Smooth muscle cell (in vitro differentiated cells): ENCODE measurements around the gene EPB41L2. TPM values are rescaled to one million over a fixed set of nuclear protein-coding genes. Genes with fewer than 3 reads are reported as not detected.

ENCODE experiments used
- DNase-seq: peaks from one replicate; lab custom pipeline; 2025; ENCODE audit not compliant: unreplicated experiment; lab: John Stamatoyannopoulos, UW
- H2AFZ ChIP-seq: fragments of 200-600 bp; sonication (generic); 2 replicates; pipeline ENCODE4 v1.6.0; 2016; ENCODE audit warnings: antibody characterized with exemption, low read depth, mild to moderate bottlenecking
- H3F3A ChIP-seq: fragments of 200-600 bp; sonication (generic); 2 replicates; pipeline ENCODE4 v1.6.0; 2017; ENCODE audit warnings: antibody characterized with exemption, low read depth
- H3K27ac ChIP-seq: fragments of 200-600 bp; sonication (generic); 2 replicates; pipeline ENCODE4 v1.5.1; 2016; ENCODE audit warnings: low read depth, mild to moderate bottlenecking
- H3K27me3 ChIP-seq: fragments of 200-600 bp; sonication (generic); 2 replicates; pipeline ENCODE4 v1.6.1; 2016; ENCODE audit warnings: low read depth, mild to moderate bottlenecking
- H3K36me3 ChIP-seq: fragments of 200-600 bp; sonication (generic); 2 replicates; pipeline ENCODE4 v1.5.1; 2016; ENCODE audit warnings: low read depth
- H3K4me1 ChIP-seq: fragments of 200-600 bp; sonication (generic); 2 replicates; pipeline ENCODE4 v1.5.1; 2016; ENCODE audit warnings: low read depth
- H3K4me2 ChIP-seq: fragments of 200-600 bp; sonication (generic); 2 replicates; pipeline ENCODE4 v1.6.0; 2016; ENCODE audit warnings: mild to moderate bottlenecking
- H3K4me3 ChIP-seq: fragments of 200-600 bp; sonication (generic); 2 replicates; pipeline ENCODE4 v1.5.1; 2016; ENCODE audit warnings: mild to moderate bottlenecking
- H3K79me2 ChIP-seq: fragments of 200-600 bp; sonication (generic); 2 replicates; pipeline ENCODE4 v1.6.0; 2016; ENCODE audit warnings: low read depth, mild to moderate bottlenecking
- H3K9ac ChIP-seq: fragments of 200-600 bp; sonication (generic); 2 replicates; pipeline ENCODE4 v1.6.0; 2016; ENCODE audit warnings: low read depth
- H3K9me3 ChIP-seq: fragments of 200-600 bp; sonication (generic); replicated peaks from 2 replicates; pipeline ENCODE4 v1.5.1; 2016; ENCODE audit warnings: low read depth
- H4K20me1 ChIP-seq: fragments of 200-600 bp; sonication (generic); 2 replicates; pipeline ENCODE4 v1.6.0; 2016; ENCODE audit warnings: low read depth
- CTCF ChIP-seq: fragments of 200-600 bp; sonication (generic); IDR thresholded peaks from 2 replicates; pipeline ENCODE4 v1.5.1; 2017; ENCODE audit warnings: borderline replicate concordance, mild to moderate bottlenecking, antibody characterized with exemption; ENCODE audit not compliant: insufficient read depth, poor library complexity, severe bottlenecking
- WGBS: methylation state at CpG from one replicate; pipeline ENCODE4 v1.1.7; 2016; ENCODE audit warnings: low lambda C conversion rate; 5-methylcytosine and 5-hydroxymethylcytosine counted together
- polyA plus RNA-seq: library from polyadenylated mRNA; unstranded; fragments of >200 nt; fragmentation: Nextera tagmentation; extraction: Ambion mirVana; gene quantifications from 2 replicates; pipeline ENCODE4 v1.2.1, GENCODE V29; 2016
- total RNA-seq: library from RNA; depleted of rRNA; stranded (reverse); fragments of >200 nt; gene quantifications from 2 replicates; pipeline ENCODE4 v1.2.3, GENCODE V29; 2014

The EPB41L2 gene
- total and polyA plus RNA-seq, 2 experiments from 2014 or later: 40.2 to 44.6 TPM

- no peak for DNase-seq
- Histone ChIP-seq H3K4me2 (peak overlapping the region; percentile 16), H4K20me1 (peaks cover 27% of the 10 kb centered on the region), H3K79me2 (peaks cover 60% of the 10 kb centered on the region), H3K27me3 (no peaks in the 10 kb centered on the region), H3K27ac (no peak overlapping the region), H2AFZ (no peak overlapping the region), H3K9me3 (no peaks in the 10 kb centered on the region), H3K4me1 (peaks cover 21% of the 10 kb centered on the region), H3F3A (no peaks in the 10 kb centered on the region), H3K9ac (no peak overlapping the region), H3K36me3 (no peaks in the 10 kb centered on the region), H3K4me3 (no peak overlapping the region)
- TF ChIP-seq CTCF: no peak
- WGBS: 68% methylated on average over 5 of the region's 5 CpGs
Observed at GRCh38 chr6:131003488-131004386, 59.3 kb downstream of the EPB41L2 start.

- H3K27me3 ChIP-seq: no peaks in the 10 kb centered on the region
- no peaks in the 10 kb centered on the region for H3F3A ChIP-seq
- no peaks in the 10 kb centered on the region for H3K9me3 ChIP-seq
- no peak overlapping the region for H2AFZ ChIP-seq
- WGBS: 82% methylated on average over 3 of the region's 3 CpGs
- no peak for DNase-seq
- H4K20me1 ChIP-seq: peaks cover 27% of the 10 kb centered on the region
- H3K4me1 ChIP-seq: peaks cover 25% of the 10 kb centered on the region
- no peaks in the 10 kb centered on the region for H3K36me3 ChIP-seq
- no peak overlapping the region for H3K9ac ChIP-seq
- H3K4me2 ChIP-seq: no peak overlapping the region
- no peak for TF ChIP-seq CTCF
- H3K27ac ChIP-seq: no peak overlapping the region
- peaks cover 59% of the 10 kb centered on the region for H3K79me2 ChIP-seq
- no peak overlapping the region for H3K4me3 ChIP-seq
Observed at GRCh38 chr6:131002661-131002980, 60.4 kb downstream of the EPB41L2 start.

GRCh38 chr6:131001945-131002660, 60.9 kb downstream of the EPB41L2 start:
- H3K4me3 ChIP-seq: no peak overlapping the region
- WGBS: 79% methylated on average over 8 of the region's 8 CpGs
- H3K9me3 ChIP-seq: no peaks in the 10 kb centered on the region
- H3K27me3 ChIP-seq: no peaks in the 10 kb centered on the region
- H3K4me2 ChIP-seq: no peak overlapping the region
- H3K79me2 ChIP-seq: peaks cover 53% of the 10 kb centered on the region
- H3K4me1 ChIP-seq: peaks cover 30% of the 10 kb centered on the region
- no peaks in the 10 kb centered on the region for H3F3A ChIP-seq
- no peaks in the 10 kb centered on the region for H3K36me3 ChIP-seq
- peaks cover 27% of the 10 kb centered on the region for H4K20me1 ChIP-seq
- H3K9ac ChIP-seq: no peak overlapping the region
- no peak overlapping the region for H2AFZ ChIP-seq
- no peak overlapping the region for H3K27ac ChIP-seq
- DNase-seq: no peak
- TF ChIP-seq CTCF: no peak
